Esophagus squamous epithelium (tissue), 5 donors: ENCODE measurements around the gene PLCB4. TPM values are rescaled to one million over a fixed set of nuclear protein-coding genes. Genes with fewer than 3 reads are reported as not detected.
"Not testable (repeated sequence)": the region's sequence is repeated elsewhere in the genome, so short reads cannot be mapped to it uniquely, and the experiment has no call there.

Experiments
- DNase-seq: peaks from one replicate; lab custom pipeline; 2025; lab: John Stamatoyannopoulos, UW
- H3K27ac ChIP-seq, 4 donors: fragments of 200-600 bp; sonication (generic); one replicate each; pipeline ENCODE4 v1.5.1; 2016 to 2019; ENCODE audit warnings: mild to moderate bottlenecking in 1 of 4
- H3K27me3 ChIP-seq, 4 donors: fragments of 200-600 bp; sonication (generic); 1 replicate in 3 of 4; 2 replicates in 1 of 4; pipeline versions ENCODE4 v1.5.1 to v1.6.0; 2017 to 2021; ENCODE audit warnings: antibody characterized with exemption in 1 of 4
- H3K36me3 ChIP-seq, 3 donors: fragments of 200-600 bp; sonication (generic); one replicate each; pipeline ENCODE4 v1.5.1; 2016 to 2019
- H3K4me1 ChIP-seq, 3 donors: fragments of 200-600 bp; sonication (generic); one replicate each; pipeline ENCODE4 v1.5.1; 2017 to 2019
- H3K4me3 ChIP-seq, 4 donors: fragments of 200-600 bp; sonication (generic); 1 replicate in 3 of 4; 2 replicates in 1 of 4; pipeline ENCODE4 v1.5.1; 2016 to 2019; ENCODE audit warnings: mild to moderate bottlenecking in 2 of 4, moderate library complexity in 1 of 4
- H3K9me3 ChIP-seq, 3 donors: fragments of 200-600 bp; sonication (generic); one replicate each; pipeline ENCODE4 v1.5.1; 2016 to 2019
- POLR2A ChIP-seq, 4 donors: fragments of 450-650 bp; IDR thresholded peaks; one replicate each; pipeline ENCODE4 v1.6.1; 2017; ENCODE audit warnings: antibody characterized with exemption in 4 of 4, mild to moderate bottlenecking in 4 of 4, moderate library complexity in 3 of 4
- WGBS, 2 donors: methylation state at CpG; one replicate each; pipeline ENCODE4 v1.1.5; 2018; 5-methylcytosine and 5-hydroxymethylcytosine counted together
- intact Hi-C: fragments of 100-400 bp; cut with DNase I; formaldehyde crosslinking; loops from one replicate; pipeline ENCODE4 v1.15.0; 2022
- total RNA-seq, 4 donors: library from RNA; depleted of rRNA; stranded (reverse); fragments of >200 nt; gene quantifications; one replicate each; pipeline ENCODE4 v1.1.0, GENCODE V29; 2016
- TF ChIP-seq, protein P1 (sequence below), 6 experiments: fragments of 450-650 bp in 4 of 6; fragments of 200-600 bp in 2 of 6; sonication (generic) in 2 of 6; IDR thresholded peaks; one replicate each; pipeline ENCODE4 v1.5.1; 2016 to 2019; ENCODE audit warnings: antibody characterized with exemption in 6 of 6, mild to moderate bottlenecking in 4 of 6, moderate library complexity in 4 of 6
- donor health status: DM: yes; HTN: yes; CAD: no.

The PLCB4 gene
- total RNA-seq, 4 donors from 2014 or later = 1.1 to 13.7 (median 2.8) TPM

DNA sequence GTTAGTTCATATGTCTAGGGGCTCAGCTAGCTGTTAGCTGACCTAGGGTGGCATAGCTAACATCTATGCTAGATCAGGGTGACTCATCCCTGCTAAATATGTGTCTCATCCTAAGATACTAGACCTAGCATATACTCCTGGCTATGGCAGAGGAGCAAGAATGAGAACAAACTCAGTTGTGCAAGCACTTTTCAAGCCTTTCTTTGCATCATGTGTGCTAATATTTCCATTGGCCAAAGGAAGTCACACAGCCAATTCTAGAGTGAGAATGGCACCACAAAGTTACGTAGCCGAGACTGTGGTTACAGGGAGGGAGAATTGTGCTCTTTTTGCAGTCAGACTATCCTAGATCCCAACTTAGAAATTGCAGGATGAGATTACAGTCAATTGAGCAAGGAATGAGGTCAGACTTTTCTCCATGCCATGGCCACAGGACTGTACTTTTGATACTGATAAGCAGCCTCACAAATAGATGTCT lies 78.7 kb downstream of the PLCB4 start:
- intact Hi-C loops = no loop called here
- H3K36me3 ChIP-seq = no peaks in the 10 kb centered on the region
- no peak for DNase-seq
- H3K4me3 ChIP-seq = no peak overlapping the region
- H3K27ac ChIP-seq = no peak overlapping the region
- H3K9me3 ChIP-seq = peaks cover 0 to 4% (median 0%) of the 10 kb centered on the region in 3 donors
- TF ChIP-seq, protein P1, sequence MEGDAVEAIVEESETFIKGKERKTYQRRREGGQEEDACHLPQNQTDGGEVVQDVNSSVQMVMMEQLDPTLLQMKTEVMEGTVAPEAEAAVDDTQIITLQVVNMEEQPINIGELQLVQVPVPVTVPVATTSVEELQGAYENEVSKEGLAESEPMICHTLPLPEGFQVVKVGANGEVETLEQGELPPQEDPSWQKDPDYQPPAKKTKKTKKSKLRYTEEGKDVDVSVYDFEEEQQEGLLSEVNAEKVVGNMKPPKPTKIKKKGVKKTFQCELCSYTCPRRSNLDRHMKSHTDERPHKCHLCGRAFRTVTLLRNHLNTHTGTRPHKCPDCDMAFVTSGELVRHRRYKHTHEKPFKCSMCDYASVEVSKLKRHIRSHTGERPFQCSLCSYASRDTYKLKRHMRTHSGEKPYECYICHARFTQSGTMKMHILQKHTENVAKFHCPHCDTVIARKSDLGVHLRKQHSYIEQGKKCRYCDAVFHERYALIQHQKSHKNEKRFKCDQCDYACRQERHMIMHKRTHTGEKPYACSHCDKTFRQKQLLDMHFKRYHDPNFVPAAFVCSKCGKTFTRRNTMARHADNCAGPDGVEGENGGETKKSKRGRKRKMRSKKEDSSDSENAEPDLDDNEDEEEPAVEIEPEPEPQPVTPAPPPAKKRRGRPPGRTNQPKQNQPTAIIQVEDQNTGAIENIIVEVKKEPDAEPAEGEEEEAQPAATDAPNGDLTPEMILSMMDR (IDR thresholded peaks at IDR 0.05) = no peak
- no peak for TF ChIP-seq POLR2A (IDR thresholded peaks at IDR 0.05)
- 79 to 84% methylated on average over 2 of the region's 2 CpGs for WGBS, 2 donors
- H3K27me3 ChIP-seq = no peaks in the 10 kb centered on the region
- peaks cover 0 to 7% (median 0%) of the 10 kb centered on the region in 3 donors for H3K4me1 ChIP-seq

- Histone ChIP-seq H3K27ac (no peak overlapping the region), H3K4me1 (peaks cover 0 to 7% (median 0%) of the 10 kb centered on the region in 3 donors), H3K4me3 (no peak overlapping the region), H3K36me3 (no peaks in the 10 kb centered on the region), H3K27me3 (no peaks in the 10 kb centered on the region), H3K9me3 (peaks cover 0 to 4% (median 0%) of the 10 kb centered on the region in 3 donors)
- intact Hi-C loops = no loop called here
- DNase-seq = no peak
- 72 to 77% methylated on average over 3 of the region's 3 CpGs for WGBS, 2 donors
- TF ChIP-seq, protein P1 (IDR thresholded peaks at IDR 0.05) = no peak
- TF ChIP-seq POLR2A (IDR thresholded peaks at IDR 0.05) = no peak
These were observed 79.4 kb downstream of the PLCB4 start for GRCh38 chr20:9148291-9148690.

DNA sequence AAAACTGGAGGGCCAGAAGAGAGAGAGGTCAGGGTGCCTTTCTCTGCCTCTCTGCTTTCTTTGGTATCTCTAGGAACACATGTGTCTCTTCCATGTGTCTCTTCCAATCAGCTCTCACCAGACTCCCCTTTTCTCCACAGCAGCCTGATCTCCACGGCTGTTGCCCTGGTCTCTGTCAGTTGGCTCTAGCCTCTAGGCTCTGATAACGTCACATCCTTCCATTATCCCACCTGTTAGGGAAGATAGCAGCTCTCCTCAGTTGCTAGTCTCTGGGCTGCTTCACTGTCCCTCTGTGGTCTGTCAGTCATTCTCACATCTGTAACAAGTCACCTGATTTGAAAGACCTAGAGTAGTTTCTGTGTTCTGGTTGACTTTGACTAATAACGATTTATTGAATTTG lies 80.2 kb downstream of the PLCB4 start:
- no peak for DNase-seq
- intact Hi-C loops = no loop called here
- Histone ChIP-seq H3K27me3 (no peaks in the 10 kb centered on the region), H3K27ac (no peak overlapping the region), H3K4me3 (no peak overlapping the region), H3K36me3 (no peaks in the 10 kb centered on the region), H3K4me1 (peaks cover 0 to 7% (median 0%) of the 10 kb centered on the region in 3 donors), H3K9me3 (peaks cover 0 to 4% (median 0%) of the 10 kb centered on the region in 3 donors)
- 73 to 89% methylated on average over 3 of the region's 3 CpGs for WGBS, 2 donors
- TF ChIP-seq POLR2A (IDR thresholded peaks at IDR 0.05) = no peak
- TF ChIP-seq, protein P1 (IDR thresholded peaks at IDR 0.05) = no peak

DNA sequence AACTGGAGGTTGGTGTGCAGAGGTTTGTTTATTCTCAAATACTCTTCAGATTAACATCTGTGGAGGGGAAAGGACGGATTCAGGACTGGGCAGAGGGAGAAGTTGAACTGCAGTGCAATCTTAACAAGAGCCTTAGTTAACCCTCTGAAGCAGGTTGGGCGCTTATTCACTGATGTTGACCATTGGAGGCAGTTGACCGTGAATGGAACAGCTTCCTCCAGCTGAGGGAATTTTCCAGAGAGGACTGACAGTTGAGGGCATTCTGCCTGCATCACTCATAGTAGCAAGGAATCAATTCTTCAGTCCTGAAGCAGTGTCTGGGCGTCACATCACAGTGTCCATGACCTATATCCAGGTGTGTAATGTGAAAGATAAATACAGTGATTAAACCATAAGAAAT lies 80.9 kb downstream of the PLCB4 start:
- 70 to 78% methylated on average over 4 of the region's 4 CpGs for WGBS, 2 donors
- DNase-seq = no peak
- no peak overlapping the region for H3K4me3 ChIP-seq
- no peaks in the 10 kb centered on the region for H3K36me3 ChIP-seq
- TF ChIP-seq, protein P1 (IDR thresholded peaks at IDR 0.05) = no peak
- TF ChIP-seq POLR2A (IDR thresholded peaks at IDR 0.05) = no peak
- no peaks in the 10 kb centered on the region for H3K27me3 ChIP-seq
- intact Hi-C loops = no loop called here
- no peak overlapping the region for H3K27ac ChIP-seq
- peaks cover 0 to 5% (median 0%) of the 10 kb centered on the region in 3 donors for H3K4me1 ChIP-seq
- H3K9me3 ChIP-seq = peaks cover 0 to 4% (median 0%) of the 10 kb centered on the region in 3 donors

- intact Hi-C loops = no loop called here
- Histone ChIP-seq H3K9me3 (peaks cover 0 to 4% (median 0%) of the 10 kb centered on the region in 3 donors), H3K4me1 (no peaks in the 10 kb centered on the region), H3K27ac (no peak overlapping the region), H3K27me3 (no peaks in the 10 kb centered on the region), H3K4me3 (no peak overlapping the region), H3K36me3 (no peaks in the 10 kb centered on the region)
- no peak for TF ChIP-seq POLR2A (IDR thresholded peaks at IDR 0.05)
- TF ChIP-seq, protein P1 (IDR thresholded peaks at IDR 0.05) = no peak
- DNase-seq = no peak
- 50 to 56% methylated on average over 2 to 3 of the region's 3 CpGs for WGBS, 2 donors
These were observed 81.8 kb downstream of the PLCB4 start for GRCh38 chr20:9150679-9151078.

- WGBS, 2 donors = 9 to 22% methylated on average over 1 of the region's 1 CpG
- not testable (repeated sequence) for H3K4me3 ChIP-seq
These were observed 83.3 kb downstream of the PLCB4 start for GRCh38 chr20:9152139-9152538.

More at GRCh38 chr20:9152139-9152538, 83.3 kb downstream of the PLCB4 start:
- H3K4me1 ChIP-seq, DNase-seq, H3K27ac ChIP-seq, H3K27me3 ChIP-seq, H3K9me3 ChIP-seq, H3K36me3 ChIP-seq, intact Hi-C loops: not testable (repeated sequence)
